Psoas muscle (tissue), 8 donors: ENCODE measurements around the gene SLC31A1. TPM values are rescaled to one million over a fixed set of nuclear protein-coding genes. Genes with fewer than 3 reads are reported as not detected.
A peak's percentile ranks its signal among the peaks of the same experiment; 100 is the strongest.

Experiments used
- ATAC-seq, 4 donors: fragments of 200-7000 bp; cut with Tn5 transposase; one replicate each; pipeline ENCODE4 v1.9.1; 2020; ENCODE audit warnings: moderate library complexity in 3 of 4, mild to moderate bottlenecking in 2 of 4
- DNase-seq, 2 donors: peaks; one replicate each; pipeline ENCODE4 v3.0.0-alpha.2; 2020
- H3K27ac ChIP-seq: fragments of 200-600 bp; one replicate; pipeline ENCODE4 v1.8.0; 2022
- H3K27me3 ChIP-seq, 3 donors: fragments of 200-600 bp in 1 of 3; one replicate each; pipeline versions ENCODE4 v1.6.1 to v1.8.0; 2013 to 2022; ENCODE audit warnings: low read length in 2 of 3, mild to moderate bottlenecking in 2 of 3, moderate library complexity in 1 of 3; ENCODE audit not compliant: insufficient read depth in 3 of 3
- H3K36me3 ChIP-seq, 2 donors: fragments of 200-600 bp in 1 of 2; one replicate each; pipeline versions ENCODE4 v1.6.1 to v1.8.0; 2013 to 2022; ENCODE audit warnings: low read depth in 1 of 2, mild to moderate bottlenecking in 1 of 2, moderate library complexity in 1 of 2; ENCODE audit not compliant: insufficient read depth in 1 of 2
- H3K4me1 ChIP-seq: fragments of 200-600 bp; one replicate; pipeline ENCODE4 v1.8.0; 2022
- H3K4me3 ChIP-seq: fragments of 200-600 bp; one replicate; pipeline ENCODE4 v1.8.0; 2022; ENCODE audit warnings: mild to moderate bottlenecking
- H3K9me3 ChIP-seq: fragments of 200-600 bp; one replicate; pipeline ENCODE4 v1.8.0; 2022
- WGBS, 3 donors: extraction: QIAGEN DNeasy Blood & Tissue Kit; methylation state at CpG; one replicate each; pipeline versions ENCODE4 v1.1.6 to v1.1.7; 2013; 5-methylcytosine and 5-hydroxymethylcytosine counted together
- intact Hi-C, 2 donors: fragments of 100-400 bp; cut with DNase I; formaldehyde crosslinking; loops; one replicate each; pipeline versions ENCODE4 v1.11.0 to v1.14.2; 2022
- polyA plus RNA-seq, 3 donors: library from polyadenylated mRNA; stranded (reverse); fragments of 200-250 nt; gene quantifications; one replicate each; pipeline ENCODE4 v1.2.3, GENCODE V29; 2013
- total RNA-seq, 4 donors: library from RNA; stranded (reverse); fragmentation: NEBNext Ultra II Directional in 2 of 4; extraction: Animal tissue kit (Norgen Biotek cat#: 25700) in 2 of 4; gene quantifications; one replicate each; pipeline versions ENCODE4 v1.2.1 to v1.2.4, GENCODE V29; 2021 to 2023
- TF ChIP-seq, protein P1 (sequence below): fragments of 200-600 bp; IDR thresholded peaks from one replicate; pipeline ENCODE4 v1.8.0; 2022; ENCODE audit warnings: antibody characterized with exemption
- donor health status: healthy with polysubstance abuse.
- donor health status: DM: no; HTN: no; CAD: no; lungs with moderate emphysema.
- donor health status: Bipolar disorder and iron deficiency.
- donor health status: healthy.
- donor health status: DM: yes; HTN: yes; CAD: no.
- donor health status: DM: no; HTN: no; CAD: no.
- donor health status: DM: no; HTN: no; CAD: no.
- donor health status: DM: yes; HTN: yes; CAD: no.

SLC31A1 gene
- total and polyA plus RNA-seq, 7 donors, result 3.3 to 10.2 (median 4.9) TPM

DNA sequence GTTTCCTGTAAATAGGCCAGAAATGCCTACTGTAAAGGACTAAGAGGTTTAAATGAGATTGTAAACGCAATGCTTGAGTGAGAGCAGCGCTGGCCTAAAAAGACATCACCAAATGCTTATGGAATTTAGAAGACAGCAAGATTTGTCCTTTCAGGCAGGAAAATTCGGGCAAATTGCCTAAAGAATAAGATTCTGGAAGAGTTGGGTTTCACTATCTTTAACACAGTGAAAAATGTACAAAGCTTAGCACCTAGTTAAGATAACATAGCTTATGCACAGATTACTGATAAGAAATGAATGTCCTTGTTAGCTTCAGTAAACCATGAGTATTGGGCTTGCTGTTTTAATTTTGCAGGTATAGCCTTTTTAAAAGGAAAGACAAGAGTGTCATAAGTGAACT lies 4.9 kb upstream of the SLC31A1 start:
- TF ChIP-seq, protein P1, sequence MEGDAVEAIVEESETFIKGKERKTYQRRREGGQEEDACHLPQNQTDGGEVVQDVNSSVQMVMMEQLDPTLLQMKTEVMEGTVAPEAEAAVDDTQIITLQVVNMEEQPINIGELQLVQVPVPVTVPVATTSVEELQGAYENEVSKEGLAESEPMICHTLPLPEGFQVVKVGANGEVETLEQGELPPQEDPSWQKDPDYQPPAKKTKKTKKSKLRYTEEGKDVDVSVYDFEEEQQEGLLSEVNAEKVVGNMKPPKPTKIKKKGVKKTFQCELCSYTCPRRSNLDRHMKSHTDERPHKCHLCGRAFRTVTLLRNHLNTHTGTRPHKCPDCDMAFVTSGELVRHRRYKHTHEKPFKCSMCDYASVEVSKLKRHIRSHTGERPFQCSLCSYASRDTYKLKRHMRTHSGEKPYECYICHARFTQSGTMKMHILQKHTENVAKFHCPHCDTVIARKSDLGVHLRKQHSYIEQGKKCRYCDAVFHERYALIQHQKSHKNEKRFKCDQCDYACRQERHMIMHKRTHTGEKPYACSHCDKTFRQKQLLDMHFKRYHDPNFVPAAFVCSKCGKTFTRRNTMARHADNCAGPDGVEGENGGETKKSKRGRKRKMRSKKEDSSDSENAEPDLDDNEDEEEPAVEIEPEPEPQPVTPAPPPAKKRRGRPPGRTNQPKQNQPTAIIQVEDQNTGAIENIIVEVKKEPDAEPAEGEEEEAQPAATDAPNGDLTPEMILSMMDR, result no peak
- DNase-seq (no peak), ATAC-seq (no peak)
- intact Hi-C loops, result no loop called here
- H3K36me3 ChIP-seq, result peaks cover 0 to under 1% of the 10 kb centered on the region in 2 donors
- H3K27me3 ChIP-seq, result no peaks in the 10 kb centered on the region
- H3K9me3 ChIP-seq, result no peaks in the 10 kb centered on the region
- no peak overlapping the region for H3K27ac ChIP-seq
- peaks cover 22% of the 10 kb centered on the region for H3K4me1 ChIP-seq
- 84 to 92% (median 86%) methylated on average over 3 of the region's 3 CpGs for WGBS, 3 donors
- no peak overlapping the region for H3K4me3 ChIP-seq

DNA sequence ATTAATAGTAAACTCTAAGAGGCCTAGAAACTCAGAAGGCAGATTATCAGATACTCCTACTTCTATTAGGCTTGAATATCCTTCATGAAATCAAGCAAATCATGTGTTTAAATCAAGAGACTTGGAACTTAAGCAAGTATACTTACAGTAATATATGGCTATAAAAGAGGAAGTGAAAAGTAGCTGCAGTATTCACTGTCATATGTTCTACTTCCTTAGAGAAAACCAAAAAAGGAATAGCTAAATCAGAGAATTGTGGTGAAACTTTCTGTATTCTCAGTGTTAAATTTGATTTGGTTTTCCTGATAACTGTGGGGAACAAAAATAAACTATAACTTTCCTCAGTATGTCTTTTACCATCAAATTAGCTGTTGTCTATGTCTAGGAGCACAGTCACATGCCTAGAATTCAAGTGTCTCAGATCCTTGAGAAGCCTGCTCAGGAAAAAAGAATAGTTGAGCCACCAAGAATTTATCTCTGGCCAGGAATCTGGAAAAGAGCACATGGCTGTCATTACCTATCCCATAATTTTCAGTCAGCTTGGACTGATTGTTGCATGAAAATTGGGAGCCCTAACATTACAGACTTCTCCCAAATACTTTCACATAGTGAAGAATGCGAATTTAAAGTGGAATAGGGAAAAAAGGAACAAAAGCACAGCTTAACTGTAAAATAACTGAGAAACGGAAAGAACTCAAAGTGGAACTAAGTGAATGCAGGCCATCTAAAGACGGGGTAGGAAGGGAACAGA lies 2.0 kb upstream of the SLC31A1 start:
- Histone ChIP-seq H3K27me3 (no peaks in the 10 kb centered on the region), H3K4me1 (peaks cover 22% of the 10 kb centered on the region), H3K4me3 (peak overlapping the region; percentile 79), H3K9me3 (no peaks in the 10 kb centered on the region), H3K36me3 (peaks cover 0 to 3% of the 10 kb centered on the region in 2 donors), H3K27ac (no peak overlapping the region)
- ATAC-seq, result no peak
- 70 to 83% (median 77%) methylated on average over 3 of the region's 3 CpGs for WGBS, 3 donors
- intact Hi-C loops, result no loop called here
- DNase-seq, result no peak
- TF ChIP-seq, protein P1, result no peak

DNA sequence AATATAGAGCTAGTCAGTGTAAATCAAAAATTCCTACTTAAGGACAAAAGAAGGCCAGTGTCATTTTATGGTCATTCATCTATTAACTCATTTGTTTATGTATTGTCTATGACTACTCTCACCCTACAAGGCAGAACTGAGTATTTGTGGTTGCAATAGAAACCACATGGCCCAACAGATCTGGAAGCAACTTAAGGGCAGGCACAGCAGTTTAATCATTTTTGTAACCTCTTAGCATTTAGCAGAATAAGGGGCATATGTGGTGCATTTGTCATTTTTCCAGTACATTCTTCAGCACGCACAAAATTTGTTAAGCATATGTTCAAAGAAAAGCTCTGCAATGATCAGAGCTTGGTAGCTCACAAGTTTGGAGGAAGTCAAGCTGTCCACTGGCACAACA lies 1.4 kb upstream of the SLC31A1 start:
- H3K27ac ChIP-seq, result peak overlapping the region; percentile 91
- H3K27me3 ChIP-seq, result no peaks in the 10 kb centered on the region
- DNase-seq (no peak), ATAC-seq (no peak)
- peaks cover 22% of the 10 kb centered on the region for H3K4me1 ChIP-seq
- 18 to 30% (median 20%) methylated on average over 1 of the region's 1 CpG for WGBS, 3 donors
- peaks cover 0 to 10% of the 10 kb centered on the region in 2 donors for H3K36me3 ChIP-seq
- TF ChIP-seq, protein P1, result no peak
- intact Hi-C loops, result loop anchor here (2.0 kb wide), 1 partner anchor 55 kb away; the partner anchor contains the start of genes CDC26 (in 2 of the 2) and PRPF4 (in 2 of the 2)
- no peaks in the 10 kb centered on the region for H3K9me3 ChIP-seq
- H3K4me3 ChIP-seq, result peak overlapping the region; percentile 79

DNA sequence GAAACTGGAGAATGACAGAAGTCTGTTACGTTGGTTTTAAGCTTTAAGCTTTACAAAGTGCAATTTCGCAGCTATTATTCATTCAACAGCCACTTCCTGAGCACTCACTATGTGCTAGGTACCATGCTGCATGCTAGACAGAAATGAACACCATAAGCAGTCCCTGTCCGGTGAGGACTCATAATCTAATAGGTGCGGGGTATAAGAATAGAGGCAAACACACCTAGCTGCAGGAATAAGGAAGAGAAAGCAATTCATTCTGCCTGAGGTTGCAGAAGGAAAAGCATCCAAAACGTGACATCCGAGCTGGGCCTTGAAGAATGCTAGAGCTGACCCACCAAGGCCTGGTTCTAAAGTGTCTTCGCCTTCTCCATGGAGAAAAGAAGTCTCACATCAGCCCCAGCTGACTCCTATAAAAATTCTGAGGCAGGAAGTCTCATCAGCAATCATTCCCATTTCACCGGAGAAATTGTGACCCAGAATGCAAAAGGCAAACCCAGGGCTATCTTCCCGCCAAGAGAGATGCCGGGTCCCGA lies 809 bp upstream of the SLC31A1 start:
- peaks cover 22% of the 10 kb centered on the region for H3K4me1 ChIP-seq
- intact Hi-C loops, result loop anchor here (2.0 kb wide), 1 partner anchor 54 kb away; the partner anchor contains the start of genes CDC26 (in 2 of the 2) and PRPF4 (in 2 of the 2)
- no peaks in the 10 kb centered on the region for H3K9me3 ChIP-seq
- WGBS, 3 donors, result 4 to 7% (median 4%) methylated on average over 11 of the region's 11 CpGs
- peaks cover 0 to 10% of the 10 kb centered on the region in 2 donors for H3K36me3 ChIP-seq
- H3K27me3 ChIP-seq, result no peaks in the 10 kb centered on the region
- peak overlapping the region; percentile 79 for H3K4me3 ChIP-seq
- H3K27ac ChIP-seq, result peak overlapping the region; percentile 91
- ATAC-seq (peak in 1 of 4 donors; percentile 1), DNase-seq (no peak)
- TF ChIP-seq, protein P1, result no peak
